Measurements from ENCODE around the gene PGAP2.
"Not testable (repeated sequence)": the region's sequence is repeated elsewhere in the genome, so short reads cannot be mapped to it uniquely, and the experiment has no call there.

The PGAP2 gene

DNA sequence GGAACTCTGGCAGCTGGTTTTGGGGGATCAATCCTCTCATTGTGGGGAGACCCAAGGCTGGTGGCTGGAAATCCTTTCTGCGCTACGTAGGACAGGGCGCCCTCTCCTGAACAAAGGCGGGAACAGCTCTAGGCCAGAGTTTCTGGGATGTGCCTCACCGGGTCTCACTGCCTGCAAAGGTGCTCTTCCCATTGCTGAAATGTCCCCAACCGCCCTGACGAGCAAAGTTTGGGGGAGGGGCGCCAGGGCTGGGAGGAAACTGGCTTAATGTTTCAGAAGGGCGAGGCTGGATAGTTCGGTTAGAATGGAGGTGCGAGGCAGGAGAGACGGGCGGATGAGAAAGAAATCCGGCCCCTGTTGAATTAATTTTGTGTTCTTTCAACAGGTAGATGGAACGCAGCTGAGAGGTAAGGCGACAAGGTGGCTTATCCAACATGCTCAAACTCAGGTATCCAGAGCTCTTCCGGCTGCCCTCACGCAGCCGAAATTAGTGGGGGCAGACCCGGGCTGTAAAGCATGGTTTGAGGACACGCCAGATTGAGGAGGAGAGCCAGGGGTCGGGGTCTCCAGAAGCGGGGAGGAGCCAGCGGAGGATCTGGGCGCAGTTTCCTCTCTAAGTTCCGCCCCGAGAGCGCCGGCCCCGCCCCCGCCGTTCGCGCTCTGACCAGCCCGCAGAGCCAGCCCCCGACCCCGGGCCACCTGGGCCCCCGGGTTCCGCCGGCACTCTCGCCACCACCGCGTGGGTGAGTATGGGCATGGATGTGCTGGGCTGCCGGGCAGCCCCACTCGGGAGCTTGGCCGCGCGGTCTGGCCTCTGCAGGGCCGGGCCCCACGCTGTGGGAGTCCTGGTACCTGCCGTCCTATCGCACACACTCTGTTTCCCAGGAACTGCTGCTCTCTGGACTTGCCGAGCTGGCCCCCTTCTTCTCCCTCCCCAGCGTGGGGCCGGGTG is at the start of gene PGAP2:
Gene PGAP2, plus strand, starts transcription at position 652 of the 952 bp plus-strand sequence. CDS start 2,700 bp downstream, outside the sequence.
- DNase-seq = peak; percentile 57

DNA sequence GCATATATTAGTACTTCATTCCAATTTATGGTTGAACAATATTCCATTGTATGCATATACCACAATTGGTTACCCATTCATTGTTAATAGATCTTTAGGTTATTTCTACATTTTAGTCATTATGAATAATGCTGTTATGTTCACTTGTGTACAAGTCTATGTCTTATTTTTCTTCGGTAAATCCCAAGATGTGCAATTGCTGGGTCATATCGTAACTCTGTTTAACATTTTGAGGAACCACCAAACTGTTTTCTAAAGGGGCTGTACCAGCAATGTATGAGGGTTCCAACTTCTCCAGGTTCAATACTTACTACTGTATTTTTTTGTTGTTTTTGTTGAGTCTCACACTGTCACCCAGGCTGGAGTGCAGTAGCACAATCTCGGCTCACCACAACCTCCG is 44.1 kb upstream of the PGAP2 start:
- no peak for DNase-seq

DNA sequence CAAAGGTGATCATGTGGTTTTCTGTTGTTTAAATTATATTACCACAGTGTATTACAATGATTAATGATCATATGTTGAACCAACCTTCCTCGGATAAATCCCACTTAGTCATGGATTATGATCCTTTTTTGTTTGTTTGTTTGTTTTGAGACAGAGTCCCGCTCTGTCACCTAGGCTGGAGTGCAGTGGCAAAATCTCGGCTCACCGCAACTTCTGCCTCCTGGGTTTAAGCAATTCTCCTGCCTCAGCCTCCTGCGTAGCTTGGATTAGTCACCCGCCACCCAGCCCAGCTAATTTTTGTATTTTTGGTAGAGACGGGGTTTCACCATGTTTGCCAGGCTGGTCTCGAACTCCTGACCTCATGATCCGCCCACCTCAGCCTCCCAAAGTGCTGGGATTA is 41.5 kb upstream of the PGAP2 start:
- not testable (repeated sequence) for DNase-seq

DNA sequence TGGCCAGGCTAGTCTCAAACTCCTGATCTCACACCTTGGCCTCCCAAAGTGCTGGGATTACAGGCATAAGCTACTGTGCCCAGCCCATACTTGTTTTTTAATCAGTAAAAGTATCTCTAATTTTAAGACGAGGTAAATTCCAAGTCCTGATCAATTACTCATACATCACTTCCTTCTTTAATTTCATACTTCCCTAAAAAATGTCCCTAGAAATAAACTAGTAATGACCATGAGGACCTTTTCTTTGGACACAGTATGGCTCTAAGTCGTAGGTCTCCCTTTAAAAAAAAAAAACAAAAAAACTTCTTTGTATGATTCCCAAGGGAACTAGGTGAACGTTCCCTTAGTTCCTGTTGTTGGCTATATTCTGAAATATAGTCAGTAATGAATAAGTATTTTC is 40.8 kb upstream of the PGAP2 start:
- no peak for DNase-seq

DNA sequence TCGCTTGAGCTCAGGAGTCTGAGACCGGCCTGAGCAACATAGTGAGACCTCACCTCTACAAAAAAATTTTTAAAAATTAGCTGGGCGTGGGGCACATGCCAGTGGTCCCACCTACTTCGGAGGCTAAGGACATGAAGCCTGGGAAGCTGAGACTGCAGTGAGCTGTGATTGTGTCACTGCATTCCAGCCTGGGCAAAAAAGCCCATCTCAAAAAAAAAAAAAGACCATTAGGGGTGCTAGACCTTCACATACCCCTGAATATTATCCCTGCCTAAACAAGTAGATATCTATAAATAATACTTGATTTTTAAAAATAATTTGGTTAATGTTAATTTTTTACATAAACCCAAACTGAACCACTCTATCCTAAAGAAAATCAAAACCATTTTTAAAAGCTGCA is 35.2 kb upstream of the PGAP2 start:
- DNase-seq = no peak

DNA sequence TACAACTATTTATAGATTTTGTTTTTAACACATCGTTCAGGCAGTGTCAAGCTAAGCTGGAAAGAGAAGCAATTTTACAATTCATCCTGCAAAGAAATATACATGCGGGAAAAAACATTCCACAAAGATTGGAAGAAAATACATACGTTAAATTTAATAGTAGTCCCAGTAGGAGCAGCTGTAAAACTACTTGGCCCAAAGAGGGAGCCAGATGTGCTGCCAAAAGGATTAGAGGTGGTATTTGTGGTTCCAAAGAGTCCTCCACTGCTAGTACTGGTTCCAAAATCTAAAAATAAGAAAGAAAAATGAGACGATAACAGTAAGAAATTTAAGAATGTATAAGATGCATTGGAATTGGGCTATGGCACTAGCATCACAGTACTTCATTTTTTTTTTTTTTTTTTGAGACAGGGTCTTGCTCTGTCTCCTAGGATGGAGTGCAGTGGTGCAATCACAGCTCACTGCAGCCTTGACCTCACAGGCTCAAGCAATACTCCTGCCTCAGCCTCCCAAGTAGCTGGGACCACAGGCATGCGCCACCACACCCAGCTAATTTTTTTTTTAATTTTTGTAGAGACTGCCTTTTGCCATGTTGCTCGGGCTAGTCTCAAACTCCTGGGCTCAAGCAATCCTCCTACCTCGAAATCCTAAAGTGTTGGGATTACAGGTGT is 32.5 kb upstream of the PGAP2 start:
- no peak for DNase-seq

DNA sequence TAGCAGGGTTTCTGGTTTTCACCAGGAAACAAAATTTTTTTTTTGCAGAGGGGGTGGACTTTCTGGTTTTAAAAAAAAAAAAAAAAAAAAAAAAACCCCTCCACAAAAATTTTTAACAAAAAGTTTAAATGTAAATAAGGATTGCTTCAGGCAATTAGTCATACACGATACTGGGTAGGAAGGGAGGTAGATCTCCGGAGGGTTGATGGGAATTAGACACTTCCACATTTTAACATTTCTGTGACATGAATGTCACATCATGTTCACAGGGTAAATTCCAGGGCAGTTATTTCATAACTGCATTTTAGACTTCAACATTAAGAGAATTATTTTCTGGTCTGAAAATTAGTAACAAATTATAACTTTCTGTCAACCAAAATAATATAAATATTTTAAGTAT is 26.9 kb upstream of the PGAP2 start:
- no peak for DNase-seq

DNA sequence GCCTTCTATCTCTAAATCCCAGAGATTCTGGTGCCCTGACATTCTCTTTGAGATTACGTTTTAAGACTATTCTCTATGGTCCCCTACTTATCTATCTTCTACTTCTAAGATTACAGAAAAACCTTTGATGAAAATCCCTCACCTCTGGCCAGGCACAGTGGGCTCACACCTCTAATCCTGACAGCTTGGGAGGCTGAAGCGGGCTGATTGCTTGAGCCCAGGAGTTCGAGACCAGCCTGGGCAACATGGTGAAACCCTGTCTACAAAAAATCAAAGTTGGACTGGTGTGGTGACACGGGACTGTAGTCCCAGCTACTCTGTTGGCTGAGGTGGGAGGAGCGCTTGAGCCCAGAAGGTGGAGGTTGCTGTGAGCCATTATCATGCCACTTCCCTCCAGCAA is 25.4 kb upstream of the PGAP2 start:
- no peak for DNase-seq

DNA sequence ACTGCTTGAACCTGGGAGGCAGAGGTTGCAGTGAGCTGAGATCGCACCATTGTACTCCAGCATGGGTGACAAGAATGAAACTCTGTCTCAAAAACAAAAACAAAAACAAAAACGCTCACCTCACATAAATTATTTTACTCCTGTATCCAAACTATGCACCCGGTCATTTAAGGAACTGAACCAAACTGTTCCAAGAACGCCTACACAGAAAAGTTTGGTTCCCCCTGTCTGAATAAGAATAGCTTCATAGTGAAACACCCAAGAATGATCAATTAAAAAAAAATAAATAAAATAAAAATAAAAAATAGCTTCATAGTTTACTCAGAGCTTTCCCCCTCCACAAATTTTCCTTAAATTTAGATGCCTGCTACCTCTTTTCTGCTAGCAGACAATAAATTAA is 24.7 kb upstream of the PGAP2 start:
- no peak for DNase-seq

DNA sequence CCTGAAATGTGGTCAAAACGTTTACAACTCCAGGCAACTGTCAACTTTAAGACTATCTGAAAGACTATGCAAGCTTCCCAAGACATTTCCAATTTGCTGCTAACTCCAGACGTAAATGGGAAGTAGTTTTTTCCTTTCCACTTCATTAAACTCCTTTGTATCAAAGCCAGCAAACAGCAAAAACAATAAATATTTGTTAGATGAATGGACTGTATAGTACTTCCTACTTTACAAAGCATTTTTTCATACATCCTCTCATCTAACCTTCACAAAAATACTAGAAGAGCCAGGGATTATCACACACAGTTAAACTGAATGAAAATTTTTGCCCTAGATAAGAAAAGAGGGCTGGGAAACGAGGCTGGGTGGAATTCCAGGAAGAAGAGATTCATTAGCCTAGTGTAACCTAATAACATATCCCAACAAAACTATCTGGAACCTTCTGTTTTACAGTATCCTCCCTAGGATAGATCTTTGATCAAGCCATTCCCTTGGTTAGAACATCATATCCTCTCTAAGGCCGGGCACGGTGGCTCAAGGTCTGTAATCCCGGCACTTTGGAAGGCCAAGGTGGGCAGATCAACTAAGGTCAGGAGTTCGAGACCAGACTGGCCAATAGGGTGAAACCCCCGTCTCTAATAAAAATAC is 21.5 kb upstream of the PGAP2 start:
- DNase-seq = no peak

DNA sequence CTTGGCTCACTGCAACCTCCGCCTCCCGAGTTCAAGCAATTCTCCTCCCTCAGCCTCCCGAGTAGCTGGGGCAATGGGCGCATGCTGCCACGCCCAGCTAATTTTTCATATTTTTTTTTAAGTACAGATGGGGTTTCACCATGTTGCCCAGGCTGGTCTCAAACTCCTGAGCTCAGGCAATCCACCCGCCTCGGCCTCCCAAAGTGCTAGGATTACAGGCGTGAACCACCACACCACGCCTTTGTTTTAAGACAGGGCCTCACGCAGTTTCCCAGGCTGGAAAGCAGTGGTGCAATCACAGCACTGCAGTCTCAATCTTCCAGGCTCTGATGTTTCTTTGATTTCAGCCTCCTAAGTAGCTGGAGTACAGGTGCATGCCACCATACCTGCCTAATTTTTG is 14.0 kb upstream of the PGAP2 start:
- not testable (repeated sequence) for DNase-seq

DNA sequence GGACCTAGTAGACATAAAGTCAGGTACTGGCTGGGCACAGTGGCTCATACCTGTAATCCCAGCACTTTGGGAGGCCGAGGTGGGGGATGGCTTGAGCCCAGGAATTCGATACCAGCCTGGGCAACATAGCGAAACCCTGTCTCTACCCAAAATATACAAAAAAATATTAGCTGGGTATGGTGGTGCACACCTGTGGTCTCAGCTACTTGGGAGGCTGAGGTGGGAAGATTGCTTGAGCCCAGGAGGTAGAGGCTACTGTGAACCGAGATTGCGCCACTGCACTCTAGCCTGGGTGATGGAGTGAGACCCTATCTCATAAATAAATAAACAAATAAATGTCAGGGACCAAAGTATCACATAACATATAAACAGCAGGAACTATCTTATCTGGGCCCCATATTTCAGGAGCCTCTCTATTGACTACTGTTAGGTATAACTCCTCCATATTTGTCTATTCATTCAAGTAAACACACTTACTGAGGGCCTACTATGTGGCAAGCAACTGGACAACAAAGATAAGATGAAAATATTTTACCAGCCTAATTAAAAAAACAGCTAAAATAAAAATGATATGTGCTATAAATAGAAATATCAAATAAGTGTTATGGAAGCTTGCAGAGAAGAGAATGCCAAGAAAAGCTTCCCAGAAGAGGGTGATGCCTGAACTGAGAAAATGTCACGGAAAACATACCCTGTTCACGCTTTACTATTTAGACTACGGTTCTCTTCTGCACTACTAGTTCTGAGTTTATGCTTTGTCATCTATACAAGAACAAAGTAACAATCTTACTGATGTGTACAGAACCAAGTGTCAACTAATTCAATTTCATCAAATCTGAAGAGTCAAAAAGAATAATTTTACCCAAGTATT is 13.0 kb upstream of the PGAP2 start:
- no peak for DNase-seq

DNA sequence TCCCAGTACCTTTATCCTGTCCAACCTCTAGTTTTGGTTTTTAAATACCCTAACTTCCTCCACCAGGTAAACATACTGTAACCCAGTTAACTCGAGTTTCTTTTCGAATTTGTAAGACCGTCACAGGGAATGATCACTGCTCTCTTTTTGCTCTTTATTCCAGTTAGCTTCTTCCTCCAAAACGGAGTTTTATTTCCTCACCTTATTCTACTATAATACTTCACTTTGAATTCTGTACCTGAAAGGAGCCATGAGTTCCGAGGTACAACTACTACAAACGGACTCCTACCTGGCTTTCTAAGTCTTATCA is 12.4 kb upstream of the PGAP2 start:
- DNase-seq = no peak

DNA sequence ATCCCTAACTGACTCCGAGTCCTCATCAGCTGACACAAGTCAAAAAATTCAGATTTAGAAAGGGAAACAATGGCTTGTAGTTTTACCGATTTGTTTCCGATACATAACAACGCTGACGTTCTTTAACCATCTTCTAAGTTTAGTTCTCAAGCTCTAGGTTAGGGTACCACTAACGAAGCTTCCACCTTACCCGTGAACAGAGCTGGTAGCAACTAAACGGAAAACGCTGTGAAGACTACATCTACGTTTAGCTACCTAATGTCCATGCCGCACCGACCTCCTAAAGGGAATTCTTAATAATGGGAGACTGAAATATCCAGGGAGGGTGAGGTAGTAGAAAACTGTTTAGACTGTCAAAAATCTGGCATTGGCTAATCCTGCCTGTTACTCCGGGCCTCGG is 12.0 kb upstream of the PGAP2 start:
- no peak for DNase-seq

DNA sequence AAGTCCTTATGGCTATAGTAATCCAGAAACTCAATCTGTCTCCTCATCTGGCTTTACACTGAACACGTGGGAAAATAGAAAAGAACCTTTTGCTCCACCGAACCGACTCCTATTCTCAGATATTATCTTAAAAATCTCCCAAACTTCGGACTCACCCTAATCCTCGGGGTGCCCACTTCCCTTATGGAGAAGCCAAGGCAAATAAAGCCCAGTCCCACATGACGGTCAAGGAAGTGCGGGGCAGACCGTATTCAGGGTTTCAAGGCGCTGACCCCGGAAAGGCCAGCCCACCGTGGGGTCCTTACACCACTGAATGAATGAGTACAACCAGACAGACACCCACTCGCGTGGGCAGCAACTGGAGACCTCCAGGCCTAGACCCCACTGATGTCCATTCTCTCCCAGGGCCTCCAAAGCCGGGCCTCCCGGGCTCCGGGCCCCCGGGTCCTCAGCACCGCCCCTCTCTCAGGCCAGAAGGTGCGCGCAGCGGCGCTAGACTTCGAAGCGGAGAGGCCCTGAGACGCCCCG is 11.5 kb upstream of the PGAP2 start:
- DNase-seq = peak; percentile 38

DNA sequence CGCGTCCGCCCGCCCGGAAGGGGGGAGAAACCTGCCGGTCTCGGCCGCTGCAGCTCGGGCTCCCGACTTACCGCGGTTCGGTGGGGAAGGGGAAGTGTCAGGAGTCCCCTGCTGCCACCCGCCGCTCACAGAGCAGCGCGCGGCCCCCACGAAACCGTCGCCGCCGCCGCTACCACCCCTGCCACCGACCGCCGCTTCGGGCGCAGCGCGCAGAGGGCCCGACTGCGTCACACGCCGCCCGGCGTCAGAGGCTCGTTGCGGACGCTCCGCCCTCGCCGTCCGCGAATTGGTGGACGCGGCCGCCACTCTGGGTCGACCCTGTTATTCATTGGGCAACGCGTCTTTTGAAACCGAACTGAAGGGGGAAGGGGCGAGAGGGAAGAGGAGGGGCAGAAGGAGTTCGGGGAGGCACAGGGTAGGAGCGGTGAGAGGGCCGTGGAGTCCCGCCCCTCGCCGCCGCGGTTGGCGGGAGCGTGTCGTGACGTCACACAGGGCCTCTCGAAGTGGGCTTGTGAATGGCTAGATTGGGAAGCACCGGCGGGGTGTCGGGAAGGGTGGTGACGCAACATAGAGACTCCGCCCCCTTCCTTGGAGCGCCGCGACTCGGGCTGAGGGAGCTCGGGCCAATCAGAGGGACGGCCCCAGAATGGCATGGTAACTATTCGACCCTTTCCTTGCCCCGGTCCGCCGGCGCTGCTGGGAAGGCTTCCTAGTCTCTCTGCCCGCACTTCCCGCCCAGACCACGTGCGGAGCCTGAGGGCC is 10.8 kb upstream of the PGAP2 start, which contains the start of gene NUP98:
Gene NUP98, minus strand, starts transcription at position 226 of the 762 bp plus-strand sequence. CDS start 15,437 bp downstream, outside the sequence.
- peak; percentile 99 for DNase-seq

DNA sequence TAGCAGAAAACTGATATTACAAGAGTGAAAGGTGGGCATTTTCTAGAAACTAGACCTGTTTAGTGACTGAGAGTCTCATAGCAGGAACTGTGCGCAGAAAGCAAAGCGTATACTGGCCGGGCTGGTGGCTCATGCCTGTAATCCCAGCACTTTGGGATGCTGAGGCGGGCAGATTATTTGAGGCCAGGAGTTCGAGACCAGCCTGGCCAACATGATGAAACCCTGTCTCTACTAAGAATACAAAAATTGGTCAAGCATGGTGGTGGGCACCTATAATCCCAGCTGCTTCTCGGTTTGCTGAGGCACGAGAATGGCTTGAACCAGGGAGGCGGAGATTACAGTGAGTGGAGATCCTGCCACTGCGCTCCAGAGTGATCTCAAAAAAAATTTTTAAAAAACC is 9.2 kb upstream of the PGAP2 start:
- DNase-seq = no peak

DNA sequence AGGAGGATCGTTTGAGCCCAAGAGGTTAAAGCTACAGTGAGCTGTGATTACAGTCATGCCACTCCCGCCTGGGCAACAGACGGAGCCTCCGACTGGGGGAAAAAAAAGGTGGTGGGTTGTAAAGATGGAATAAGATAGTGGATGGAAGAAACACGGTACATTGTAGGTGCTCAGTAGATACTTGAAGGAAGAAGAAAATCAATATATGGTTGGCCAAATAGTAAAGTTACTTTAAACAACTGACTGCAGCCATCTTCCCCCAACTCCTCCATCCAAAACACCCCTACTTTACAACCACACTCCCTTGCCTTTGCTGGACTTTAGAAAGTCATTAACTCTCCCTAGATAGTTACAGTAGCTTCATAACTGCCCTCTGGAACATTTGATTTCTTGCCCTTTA is 8.5 kb upstream of the PGAP2 start:
- no peak for DNase-seq

DNA sequence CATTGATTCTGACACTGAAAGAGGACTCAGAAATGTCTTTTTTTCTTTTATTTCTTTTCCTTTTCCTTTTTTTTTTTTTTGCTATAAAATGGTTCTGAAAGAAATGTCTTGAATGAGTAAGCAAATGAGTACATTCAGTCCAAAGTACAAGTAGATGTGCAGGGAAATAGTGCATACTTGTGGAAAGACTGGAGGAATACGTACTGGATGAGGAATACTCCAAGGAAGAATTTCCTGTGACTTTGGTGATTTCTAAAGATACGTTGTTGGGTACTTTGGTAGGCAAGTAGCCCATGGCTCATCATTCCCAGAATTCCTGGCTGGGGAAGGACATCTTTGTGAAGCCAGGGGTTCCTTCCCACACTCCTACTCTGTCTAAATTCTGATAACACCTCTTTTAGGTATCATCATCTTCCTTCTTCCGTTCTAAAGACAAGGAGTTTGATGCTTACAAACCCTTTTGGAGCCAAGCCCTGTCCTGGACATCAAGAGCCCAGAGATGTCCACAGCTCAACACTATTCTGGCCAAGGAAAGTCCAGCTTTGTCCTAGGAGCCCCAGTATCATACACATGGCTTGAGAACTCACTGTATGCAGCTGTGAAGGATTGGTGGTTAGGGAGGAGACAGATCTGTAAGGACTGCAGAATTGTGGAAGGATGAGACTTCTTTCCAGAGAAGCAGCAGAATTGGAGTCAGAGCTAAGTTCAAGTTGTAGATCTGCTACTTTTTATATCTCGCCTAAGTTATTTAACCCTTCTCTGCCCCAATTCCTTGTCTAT is 6.2 kb upstream of the PGAP2 start:
- no peak for DNase-seq

DNA sequence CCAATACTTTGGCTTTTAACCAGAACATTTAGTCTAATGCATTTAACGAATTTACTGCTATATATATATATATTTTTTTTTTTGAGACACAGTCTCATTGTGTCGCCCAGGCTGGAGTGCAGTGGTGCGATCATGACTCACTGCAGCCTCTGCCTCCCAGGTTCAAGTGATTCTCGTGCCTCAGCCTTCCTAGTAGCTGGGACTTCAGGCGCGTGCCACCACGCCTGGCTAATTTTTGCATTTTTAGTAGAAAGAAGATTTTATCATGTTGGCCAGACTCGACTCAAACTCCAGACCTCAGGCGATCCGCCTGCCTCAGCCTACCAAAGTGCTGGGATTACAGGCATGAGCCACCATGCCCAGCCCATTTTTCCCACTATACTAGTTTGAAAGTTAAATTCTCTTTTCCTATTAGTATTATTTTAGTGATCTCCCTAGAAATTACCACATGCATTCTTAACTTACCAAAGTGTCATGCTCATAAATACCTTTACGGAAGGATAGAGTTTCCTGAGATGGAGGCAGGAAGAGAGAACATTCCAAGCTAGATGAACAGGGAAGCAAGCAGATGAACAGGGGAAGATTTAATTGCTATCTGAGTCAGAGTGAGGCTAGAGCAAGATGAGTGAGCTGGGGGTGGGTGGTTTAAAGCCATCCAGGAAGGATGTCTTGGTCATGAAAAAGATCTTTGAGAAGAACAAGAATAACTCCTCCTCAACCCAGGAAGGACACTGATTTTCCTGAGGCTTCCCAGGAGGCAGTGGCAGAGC is 4.4 kb upstream of the PGAP2 start:
- DNase-seq = no peak
